H9 (cell line): ENCODE data around the gene SLCO2A1. TPM values are rescaled to one million over a fixed set of nuclear protein-coding genes. Genes with fewer than 3 reads are reported as not detected.

Source experiments
- DNase-seq: peaks from one replicate; pipeline ENCODE4 v3.0.0-alpha.2; 2017
- H2AFZ ChIP-seq: one replicate; pipeline ENCODE4 v1.6.1; 2013; ENCODE audit warnings: mild to moderate bottlenecking, low read length, control low read depth, moderate library complexity
- H2AK5ac ChIP-seq: 2 replicates; pipeline ENCODE4 v1.6.1; 2013; ENCODE audit warnings: low read length, control low read depth, mixed read lengths; ENCODE audit not compliant: insufficient read length
- H2BK120ac ChIP-seq: one replicate; pipeline ENCODE4 v1.6.1; 2013; ENCODE audit warnings: low read depth, mild to moderate bottlenecking, low read length, control low read depth, inconsistent platforms; ENCODE audit not compliant: poor library complexity, severe bottlenecking
- H2BK12ac ChIP-seq: 2 replicates; pipeline ENCODE4 v1.6.1; 2013; ENCODE audit warnings: low read length, control low read depth, mixed read lengths, low read depth; ENCODE audit not compliant: insufficient read length
- H2BK15ac ChIP-seq: 2 replicates; pipeline ENCODE4 v1.6.1; 2013; ENCODE audit warnings: low read depth, low read length, control low read depth
- H2BK20ac ChIP-seq: one replicate; pipeline ENCODE4 v1.6.1; 2013; ENCODE audit warnings: low read depth, mild to moderate bottlenecking, low read length, control low read depth, inconsistent platforms; ENCODE audit not compliant: poor library complexity, severe bottlenecking
- H2BK5ac ChIP-seq: 2 replicates; pipeline ENCODE4 v1.6.1; 2013; ENCODE audit warnings: low read length, control low read depth, mixed read lengths; ENCODE audit not compliant: insufficient read length
- H3K14ac ChIP-seq: 2 replicates; pipeline ENCODE4 v1.6.1; 2013; ENCODE audit warnings: low read length, control low read depth; ENCODE audit not compliant: insufficient read depth
- H3K18ac ChIP-seq: 2 replicates; pipeline ENCODE4 v1.6.1; 2013; ENCODE audit warnings: low read depth, mild to moderate bottlenecking, mixed read lengths, low read length, control low read depth; ENCODE audit not compliant: insufficient read length
- H3K23ac ChIP-seq: 2 replicates; pipeline ENCODE4 v1.6.1; 2013; ENCODE audit warnings: low read length, control low read depth, mixed read lengths, low read depth; ENCODE audit not compliant: insufficient read length
- H3K23me2 ChIP-seq: 2 replicates; pipeline ENCODE4 v1.6.1; 2013; ENCODE audit warnings: low read depth, mild to moderate bottlenecking, mixed read lengths, low read length, control low read depth; ENCODE audit not compliant: insufficient read length, poor library complexity, severe bottlenecking
- H3K27ac ChIP-seq: 2 replicates; pipeline ENCODE4 v1.5.1; 2013; ENCODE audit warnings: low read length, control low read depth, mixed read lengths, low read depth; ENCODE audit not compliant: insufficient read length
- H3K27me3 ChIP-seq: 2 replicates; pipeline ENCODE4 v1.6.1; 2013; ENCODE audit warnings: low read length, control low read depth, inconsistent platforms; ENCODE audit not compliant: insufficient read depth
- H3K4ac ChIP-seq: 2 replicates; pipeline ENCODE4 v1.6.1; 2013; ENCODE audit warnings: low read depth, mild to moderate bottlenecking, control low read depth, inconsistent platforms, low read length, moderate library complexity
- H3K4me1 ChIP-seq: 2 replicates; pipeline ENCODE4 v1.6.1; 2013; ENCODE audit warnings: low read length, control low read depth, inconsistent platforms; ENCODE audit not compliant: insufficient read depth
- H3K4me2 ChIP-seq: 2 replicates; pipeline ENCODE4 v1.6.1; 2013; ENCODE audit warnings: low read length, control low read depth, mixed read lengths; ENCODE audit not compliant: insufficient read length, insufficient read depth
- H3K56ac ChIP-seq: 2 replicates; pipeline ENCODE4 v1.6.1; 2013; ENCODE audit warnings: low read depth, mild to moderate bottlenecking, mixed read lengths, low read length, control low read depth; ENCODE audit not compliant: insufficient read length
- H3K79me1 ChIP-seq: 2 replicates; pipeline ENCODE4 v1.6.1; 2013; ENCODE audit warnings: low read depth, mild to moderate bottlenecking, moderate library complexity, low read length, control low read depth, inconsistent platforms; ENCODE audit not compliant: insufficient read depth, poor library complexity, severe bottlenecking
- H3K79me2 ChIP-seq: 2 replicates; pipeline ENCODE4 v1.6.1; 2013; ENCODE audit warnings: low read length, control low read depth, inconsistent platforms; ENCODE audit not compliant: insufficient read depth
- H3K9ac ChIP-seq: 2 replicates; pipeline ENCODE4 v1.6.1; 2013; ENCODE audit warnings: low read length, control low read depth, mixed read lengths; ENCODE audit not compliant: insufficient read length; ENCODE audit errors: extremely low read depth
- H3K9me3 ChIP-seq: one replicate; pipeline ENCODE4 v1.6.1; 2013; ENCODE audit warnings: low read depth, low read length, inconsistent platforms; ENCODE audit not compliant: control insufficient read depth
- H3T11ph ChIP-seq: one replicate; pipeline ENCODE4 v1.6.1; 2013; ENCODE audit warnings: mild to moderate bottlenecking, low read length, control low read depth, inconsistent platforms
- H4K20me1 ChIP-seq: one replicate; pipeline ENCODE4 v1.6.1; 2013; ENCODE audit not compliant: control insufficient read depth, insufficient read length, insufficient read depth
- H4K5ac ChIP-seq: 2 replicates; pipeline ENCODE4 v1.6.1; 2013; ENCODE audit warnings: low read depth, mild to moderate bottlenecking, mixed read lengths, low read length, control low read depth; ENCODE audit not compliant: insufficient read length
- H4K8ac ChIP-seq: replicated peaks from 2 replicates; pipeline ENCODE4 v1.6.1; 2013; ENCODE audit warnings: low read length, control low read depth, mixed read lengths, low read depth; ENCODE audit not compliant: insufficient read length
- H4K91ac ChIP-seq: 2 replicates; pipeline ENCODE4 v1.6.1; 2013; ENCODE audit warnings: low read depth, mild to moderate bottlenecking, moderate library complexity, mixed read lengths, low read length, control low read depth; ENCODE audit not compliant: insufficient read length
- H3K27ac Mint-ChIP-seq, 3 experiments: 2 replicates in 2 of 3; 3 replicates in 1 of 3; pipeline ENCODE4 v1.8.0; 2020 to 2021; ENCODE audit warnings: mixed read lengths in 3 of 3, mild to moderate bottlenecking in 1 of 3, moderate library complexity in 1 of 3
- H3K27me3 Mint-ChIP-seq: 2 replicates; pipeline ENCODE4 v1.8.0; 2021; ENCODE audit warnings: low read depth, mild to moderate bottlenecking, moderate library complexity, mixed read lengths
- H3K36me3 Mint-ChIP-seq, 3 experiments: 2 replicates in 2 of 3; 3 replicates in 1 of 3; pipeline ENCODE4 v1.8.0; 2020 to 2021; ENCODE audit warnings: low read depth in 3 of 3, mixed read lengths in 3 of 3; ENCODE audit not compliant: insufficient read depth in 1 of 3
- H3K4me1 Mint-ChIP-seq, 2 experiments: 2 replicates each; pipeline ENCODE4 v1.8.0; 2020; ENCODE audit warnings: mixed read lengths in 2 of 2
- H3K4me3 Mint-ChIP-seq, 2 experiments: 2 replicates in 1 of 2; 3 replicates in 1 of 2; pipeline ENCODE4 v1.8.0; 2020 to 2021; ENCODE audit warnings: mild to moderate bottlenecking in 2 of 2, mixed read lengths in 2 of 2, moderate library complexity in 1 of 2
- H3K9me3 Mint-ChIP-seq, 2 experiments: 2 replicates in 1 of 2; 3 replicates in 1 of 2; pipeline ENCODE4 v1.8.0; 2020; ENCODE audit warnings: mild to moderate bottlenecking in 2 of 2, mixed read lengths in 2 of 2, moderate library complexity in 1 of 2
- WGBS: extraction: QIAGEN DNeasy Blood & Tissue Kit; methylation state at CpG from one replicate; pipeline ENCODE4 v1.1.7; 2013; ENCODE audit warnings: missing lambda C conversion rate, low lambda C conversion rate, mixed read lengths; ENCODE audit not compliant: insufficient read length; ENCODE audit errors: extremely low coverage; 5-methylcytosine and 5-hydroxymethylcytosine counted together
- total RNA-seq: library from RNA; stranded (reverse); gene quantifications from 2 replicates; pipeline ENCODE4 v1.2.1, GENCODE V29; 2021
- TF ChIP-seq, protein P1 (sequence below): fragments of 200-600 bp; sonication (generic); conservative IDR thresholded peaks from 3 replicates; pipeline ENCODE4 v1.8.0; 2021; ENCODE audit warnings: antibody characterized with exemption, mild to moderate bottlenecking

The SLCO2A1 gene
- total RNA-seq, 1 experiment from 2014 or later = 0.98 TPM

- Histone ChIP-seq H3K23me2 (peaks cover 7% of the 10 kb centered on the region), H3K56ac (no peak overlapping the region), H3K79me1 (no peaks in the 10 kb centered on the region), H3K4me1 (no peaks in the 10 kb centered on the region), H4K8ac (no peak overlapping the region), H3K18ac (no peak overlapping the region), H2AFZ (no peak overlapping the region), H4K5ac (no peak overlapping the region), H4K20me1 (no peaks in the 10 kb centered on the region), H3K27ac (no peak overlapping the region), H3K14ac (no peak overlapping the region), H2AK5ac (no peak overlapping the region), H3K9ac (no peak overlapping the region), H2BK120ac (no peak overlapping the region), H3K23ac (no peak overlapping the region), H2BK20ac (no peak overlapping the region), H3K27me3 (peaks cover 12% of the 10 kb centered on the region; the same call in 1 of the 2 replicates), H4K91ac (no peak overlapping the region), H2BK5ac (no peak overlapping the region), H3K4me2 (no peak overlapping the region), H2BK12ac (no peak overlapping the region), H3K9me3 (no peaks in the 10 kb centered on the region), H2BK15ac (no peak overlapping the region), H3K79me2 (no peaks in the 10 kb centered on the region), H3K4ac (no peak overlapping the region), H3T11ph (no peak overlapping the region)
- no CpG with 5 or more reads among the region's 6 CpGs for WGBS
- Mint-ChIP-seq H3K9me3 (peaks cover 0 to 2% of the 10 kb centered on the region in 2 experiments; a peak in 2 of 5 replicates), H3K27ac (no peak overlapping the region), H3K4me1 (peaks cover 7 to 14% of the 10 kb centered on the region in 2 experiments; a peak in 3 of 4 replicates), H3K27me3 (peaks cover 40% of the 10 kb centered on the region), H3K4me3 (no peak overlapping the region), H3K36me3 (peaks cover 0 to 2% (median 0%) of the 10 kb centered on the region in 3 experiments; a peak in 1 of 7 replicates)
- no peak for DNase-seq
- TF ChIP-seq, protein P1, sequence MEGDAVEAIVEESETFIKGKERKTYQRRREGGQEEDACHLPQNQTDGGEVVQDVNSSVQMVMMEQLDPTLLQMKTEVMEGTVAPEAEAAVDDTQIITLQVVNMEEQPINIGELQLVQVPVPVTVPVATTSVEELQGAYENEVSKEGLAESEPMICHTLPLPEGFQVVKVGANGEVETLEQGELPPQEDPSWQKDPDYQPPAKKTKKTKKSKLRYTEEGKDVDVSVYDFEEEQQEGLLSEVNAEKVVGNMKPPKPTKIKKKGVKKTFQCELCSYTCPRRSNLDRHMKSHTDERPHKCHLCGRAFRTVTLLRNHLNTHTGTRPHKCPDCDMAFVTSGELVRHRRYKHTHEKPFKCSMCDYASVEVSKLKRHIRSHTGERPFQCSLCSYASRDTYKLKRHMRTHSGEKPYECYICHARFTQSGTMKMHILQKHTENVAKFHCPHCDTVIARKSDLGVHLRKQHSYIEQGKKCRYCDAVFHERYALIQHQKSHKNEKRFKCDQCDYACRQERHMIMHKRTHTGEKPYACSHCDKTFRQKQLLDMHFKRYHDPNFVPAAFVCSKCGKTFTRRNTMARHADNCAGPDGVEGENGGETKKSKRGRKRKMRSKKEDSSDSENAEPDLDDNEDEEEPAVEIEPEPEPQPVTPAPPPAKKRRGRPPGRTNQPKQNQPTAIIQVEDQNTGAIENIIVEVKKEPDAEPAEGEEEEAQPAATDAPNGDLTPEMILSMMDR = no peak
These were observed 4.5 kb upstream of the SLCO2A1 start for GRCh38 chr3:134034005-134034785.
